ENCODE measurements around the gene SMARCAD1.
A peak's percentile ranks its signal among the peaks of the same experiment; 100 is the strongest.

SMARCAD1 gene

GRCh38 chr4:94207469-94208224 is at the start of gene SMARCAD1:
Gene SMARCAD1 (plus strand): TSS chr4:94207865. CDS start chr4:94208395, 530 bp downstream.
- POLR2A ChIA-PET (ENCODE audit: low non-redundant PET): interaction anchor here (0.6 kb wide), 1 partner anchor 300 kb away, joined by 3 read pairs; no protein-coding TSS in a partner anchor
- CTCF ChIA-PET: interaction anchor here (0.6 kb wide), 2 partner anchors 36 to 80 kb away, joined by 3 read pairs; no protein-coding TSS in a partner anchor
- DNase-seq (ENCODE audit: low spot score): peak; percentile 80
- TF ChIP-seq CTCF (conservative IDR thresholded peaks at IDR 0.05; ENCODE audit: low read depth): no peak
- peak within 1 kb of the TSS; percentile 84 for H3K27ac ChIP-seq

GRCh38 chr4:94158883-94159282 is 48.8 kb upstream of the SMARCAD1 start:
- POLR2A ChIA-PET (ENCODE audit: low non-redundant PET): no interaction called here
- CTCF ChIA-PET: no interaction called here
- no peak for DNase-seq (ENCODE audit: low spot score)
- no peak overlapping the region for H3K27ac ChIP-seq
- no peak for TF ChIP-seq CTCF (conservative IDR thresholded peaks at IDR 0.05; ENCODE audit: low read depth)

GRCh38 chr4:94159790-94160189 is 47.9 kb upstream of the SMARCAD1 start:
- DNase-seq (ENCODE audit: low spot score): no peak
- TF ChIP-seq CTCF (conservative IDR thresholded peaks at IDR 0.05; ENCODE audit: low read depth): no peak
- POLR2A ChIA-PET (ENCODE audit: low non-redundant PET): no interaction called here
- H3K27ac ChIP-seq: no peak overlapping the region
- CTCF ChIA-PET: interaction anchor here (0.5 to 0.7 kb wide), 3 partner anchors 19 to 1279 kb away, joined by 3 to 4 read pairs (median 3); no protein-coding TSS in a partner anchor

- TF ChIP-seq CTCF (conservative IDR thresholded peaks at IDR 0.05; ENCODE audit: low read depth): no peak
- DNase-seq (ENCODE audit: low spot score): no peak
- no peak overlapping the region for H3K27ac ChIP-seq
- POLR2A ChIA-PET (ENCODE audit: low non-redundant PET): no interaction called here
- CTCF ChIA-PET: no interaction called here
Measured at GRCh38 chr4:94160774-94161173, 46.9 kb upstream of the SMARCAD1 start.

GRCh38 chr4:94165256-94165655 is 42.4 kb upstream of the SMARCAD1 start:
- TF ChIP-seq CTCF (conservative IDR thresholded peaks at IDR 0.05; ENCODE audit: low read depth): no peak
- CTCF ChIA-PET: no interaction called here
- POLR2A ChIA-PET (ENCODE audit: low non-redundant PET): no interaction called here
- DNase-seq (ENCODE audit: low spot score): no peak
- H3K27ac ChIP-seq: no peak overlapping the region

GRCh38 chr4:94168321-94168720 is 39.3 kb upstream of the SMARCAD1 start:
- CTCF ChIA-PET: no interaction called here
- no peak for TF ChIP-seq CTCF (conservative IDR thresholded peaks at IDR 0.05; ENCODE audit: low read depth)
- no peak overlapping the region for H3K27ac ChIP-seq
- POLR2A ChIA-PET (ENCODE audit: low non-redundant PET): no interaction called here
- DNase-seq (ENCODE audit: low spot score): no peak
